Activated naive CD4-positive, alpha-beta T cell treated with anti-CD3 and anti-CD28 coated beads, Interleukin-2, amount 50 U/mL, for 72 hours (primary cell): ENCODE data around the gene FRG2B. TPM values are rescaled to one million over a fixed set of nuclear protein-coding genes. Genes with fewer than 3 reads are reported as not detected.
A peak's percentile ranks its signal among the peaks of the same experiment; 100 is the strongest.
"Not testable (repeated sequence)": the region's sequence is repeated elsewhere in the genome, so short reads cannot be mapped to it uniquely, and the experiment has no call there.

ENCODE experiments used
- ATAC-seq, 2 donors: fragments of 150-1000 bp; cut with Tn5 transposase; 2 replicates each; pipeline ENCODE4 v1.10.0; 2021; ENCODE audit warnings: mild to moderate bottlenecking in 2 of 2, moderate library complexity in 2 of 2
- DNase-seq, 2 donors: peaks; one replicate each; pipeline ENCODE4 v3.0.0; 2021 to 2022; ENCODE audit warnings: low spot score in 2 of 2
- H3K27ac Mint-ChIP-seq, 2 donors: one replicate each; pipeline ENCODE4 v1.8.0; 2022; ENCODE audit warnings: mild to moderate bottlenecking in 2 of 2, mixed read lengths in 2 of 2
- H3K36me3 Mint-ChIP-seq, 2 donors: one replicate each; pipeline ENCODE4 v1.8.0; 2022; ENCODE audit warnings: mixed read lengths in 2 of 2
- H3K9me3 Mint-ChIP-seq, 2 donors: one replicate each; pipeline ENCODE4 v1.8.0; 2022; ENCODE audit warnings: mixed read lengths in 2 of 2
- total RNA-seq, 2 donors: library from RNA; stranded (reverse); gene quantifications; one replicate each; pipeline ENCODE4 v1.2.3, GENCODE V29; 2022

Gene FRG2B
- total RNA-seq, result under 1 TPM in 1 of 2 donors, not detected in 1; 0.32 TPM

DNA sequence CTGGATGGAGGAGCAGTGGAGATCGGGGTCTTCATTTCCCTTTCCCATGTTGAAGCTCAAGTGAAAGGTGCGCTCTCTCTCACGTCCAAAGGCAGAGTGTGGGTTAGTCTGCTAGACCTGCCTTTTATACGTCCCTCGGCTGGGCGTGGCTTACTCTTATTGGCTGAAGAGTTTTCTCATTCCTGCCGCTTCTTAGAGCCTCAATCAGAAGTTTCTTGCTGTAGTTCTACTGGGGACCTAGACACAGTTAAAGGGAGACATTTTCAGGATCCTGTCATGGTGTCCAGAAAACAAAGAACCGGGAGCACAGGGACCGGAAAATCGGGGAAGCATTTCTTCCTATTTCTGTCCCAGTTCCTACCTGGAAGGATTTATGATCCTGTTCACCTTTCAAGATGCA, at the start of gene FRG2B:
FRG2B (minus strand) TSS at position 101 of the 400 bp plus-strand sequence; CDS start at position 48, 53 bp downstream.
- not testable (repeated sequence) for DNase-seq, H3K36me3 Mint-ChIP-seq, H3K27ac Mint-ChIP-seq, ATAC-seq, H3K9me3 Mint-ChIP-seq

DNA sequence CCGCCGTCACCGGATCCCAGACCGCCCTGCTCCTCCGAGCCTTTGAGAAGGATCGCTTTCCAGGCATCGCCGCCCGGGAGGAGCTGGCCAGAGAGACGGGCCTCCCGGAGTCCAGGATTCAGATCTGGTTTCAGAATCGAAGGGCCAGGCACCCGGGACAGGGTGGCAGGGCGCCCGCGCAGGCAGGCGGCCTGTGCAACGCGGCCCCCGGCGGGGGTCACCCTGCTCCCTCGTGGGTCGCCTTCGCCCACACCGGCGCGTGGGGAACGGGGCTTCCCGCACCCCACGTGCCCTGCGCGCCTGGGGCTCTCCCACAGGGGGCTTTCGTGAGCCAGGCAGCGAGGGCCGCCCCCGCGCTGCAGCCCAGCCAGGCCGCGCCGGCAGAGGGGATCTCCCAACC, 40.9 kb upstream of the FRG2B start:
- H3K27ac Mint-ChIP-seq, H3K9me3 Mint-ChIP-seq, DNase-seq, ATAC-seq, H3K36me3 Mint-ChIP-seq: not testable (repeated sequence)

DNA sequence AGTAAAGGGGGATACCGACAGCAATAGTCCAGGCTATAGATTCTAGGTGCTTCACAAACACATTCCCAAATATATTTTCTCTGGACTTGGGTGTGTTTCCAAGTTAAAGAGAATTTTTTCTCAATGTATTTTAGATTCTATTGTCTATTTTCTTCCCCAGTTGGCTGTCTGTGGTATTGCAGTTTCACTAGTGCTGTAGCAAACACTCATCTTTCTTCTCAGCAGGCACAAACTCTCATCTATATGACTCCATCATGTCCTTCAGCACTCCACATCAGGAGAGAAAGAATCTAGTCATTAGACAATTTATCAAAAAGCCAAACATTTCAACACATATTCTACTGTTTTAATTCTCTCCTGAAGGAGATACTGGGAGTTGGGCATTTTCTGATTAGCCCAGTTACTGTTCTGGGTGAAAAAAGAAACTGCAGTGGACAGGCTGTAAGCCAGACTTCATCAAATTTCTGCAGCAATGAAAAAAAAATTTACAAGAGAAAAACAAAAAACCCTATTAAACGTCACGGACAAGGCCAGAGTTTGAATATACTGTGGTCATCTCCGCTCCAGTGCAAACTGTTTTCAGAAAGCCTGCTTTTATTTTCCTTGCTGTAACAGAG, 37.1 kb upstream of the FRG2B start:
- ATAC-seq, H3K36me3 Mint-ChIP-seq: not testable (repeated sequence)

DNA sequence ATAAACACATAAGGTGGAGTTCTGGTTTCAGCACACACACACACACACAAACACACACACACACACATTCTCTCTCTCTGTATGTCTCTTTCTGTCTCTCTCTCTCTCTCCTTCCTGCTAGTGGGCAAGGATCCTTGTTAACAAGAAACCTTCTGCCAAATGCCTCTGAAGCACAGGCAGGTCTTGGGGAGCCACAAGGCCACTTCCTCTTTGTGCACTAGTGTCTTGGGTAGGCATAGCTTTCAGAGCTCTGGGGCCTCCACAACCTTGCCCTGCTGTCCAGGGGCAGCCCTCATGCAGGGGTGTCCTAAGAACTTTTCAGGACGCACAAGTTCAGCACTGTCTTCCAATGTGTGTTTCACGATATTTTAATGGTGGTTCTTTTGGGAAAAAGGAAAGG, 34.5 kb upstream of the FRG2B start:
- not testable (repeated sequence) for H3K27ac Mint-ChIP-seq, ATAC-seq, H3K9me3 Mint-ChIP-seq, H3K36me3 Mint-ChIP-seq, DNase-seq

More for the DNA sequence above, 37.1 kb upstream of the FRG2B start:
- not testable (repeated sequence) for H3K9me3 Mint-ChIP-seq, DNase-seq, H3K27ac Mint-ChIP-seq

DNA sequence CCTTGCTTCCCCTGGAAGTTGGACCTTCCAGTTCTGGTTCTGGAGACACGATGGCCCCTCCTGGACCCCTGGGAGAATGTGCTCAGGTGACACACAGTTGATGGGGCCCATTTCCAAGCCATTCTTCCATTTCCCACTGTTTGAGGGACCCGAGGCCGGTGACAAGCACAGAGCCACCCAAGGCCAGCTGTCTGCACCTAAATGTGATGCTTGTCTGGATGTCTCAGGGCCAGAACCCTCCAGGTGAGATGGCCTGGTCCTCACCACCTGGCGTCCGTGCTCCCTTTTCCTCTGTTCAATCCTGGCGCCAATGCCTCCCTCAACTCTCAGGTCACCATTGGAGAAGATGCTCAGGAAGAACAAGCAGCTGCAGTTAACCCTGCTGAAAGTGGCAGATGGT, 33.9 kb upstream of the FRG2B start:
- not testable (repeated sequence) for H3K9me3 Mint-ChIP-seq, DNase-seq, H3K27ac Mint-ChIP-seq, H3K36me3 Mint-ChIP-seq, ATAC-seq

DNA sequence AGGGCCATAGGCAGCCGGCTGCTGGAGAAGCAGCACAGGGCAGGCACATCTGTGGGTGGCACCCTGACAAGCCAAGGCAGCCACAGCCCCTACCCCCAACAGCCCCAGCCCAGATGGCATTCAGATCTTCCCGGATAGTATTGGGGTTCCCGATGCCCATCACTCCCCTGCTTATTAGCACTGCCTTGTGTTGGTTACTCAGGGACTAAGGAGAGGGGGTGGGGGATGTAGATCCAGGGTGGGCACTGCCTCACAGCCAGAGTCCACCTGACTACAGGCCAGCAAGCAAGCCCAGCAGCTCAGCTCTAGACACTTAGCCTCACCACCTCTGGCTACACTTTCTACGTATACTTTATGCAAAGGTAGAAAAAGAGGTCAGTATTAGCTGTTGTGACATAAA, 30.7 kb upstream of the FRG2B start:
- not testable (repeated sequence) for H3K27ac Mint-ChIP-seq, ATAC-seq, H3K36me3 Mint-ChIP-seq, H3K9me3 Mint-ChIP-seq, DNase-seq

DNA sequence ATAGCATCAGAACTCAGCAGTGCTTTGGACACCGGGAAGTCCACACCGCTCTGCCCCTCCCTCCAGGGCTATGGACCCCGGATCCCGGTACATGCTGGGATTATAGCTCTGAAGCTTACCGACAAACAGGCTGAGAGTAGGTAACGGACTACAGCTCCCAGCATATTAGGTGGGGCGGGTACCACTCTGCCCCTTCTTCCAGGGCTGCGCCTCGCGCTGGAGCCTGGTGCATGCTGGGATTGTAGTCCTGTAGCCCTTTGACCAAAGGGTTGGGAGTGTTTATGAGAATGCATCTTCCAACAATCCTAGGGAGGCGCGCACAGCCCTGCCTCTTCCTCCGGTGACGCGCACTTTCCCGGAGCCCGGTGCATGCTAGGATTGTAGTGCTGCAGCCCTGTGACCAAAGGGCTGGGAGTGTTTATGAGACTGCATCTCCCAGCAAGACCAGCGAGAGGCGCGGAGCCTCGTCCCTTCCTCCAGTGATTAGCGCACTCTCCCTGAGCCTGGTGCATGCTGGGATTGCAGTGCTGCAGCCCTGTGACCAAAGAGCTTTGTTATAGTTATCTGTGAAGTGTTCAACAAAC, 22.4 kb upstream of the FRG2B start:
- not testable (repeated sequence) for H3K36me3 Mint-ChIP-seq, ATAC-seq, H3K27ac Mint-ChIP-seq, DNase-seq, H3K9me3 Mint-ChIP-seq

DNA sequence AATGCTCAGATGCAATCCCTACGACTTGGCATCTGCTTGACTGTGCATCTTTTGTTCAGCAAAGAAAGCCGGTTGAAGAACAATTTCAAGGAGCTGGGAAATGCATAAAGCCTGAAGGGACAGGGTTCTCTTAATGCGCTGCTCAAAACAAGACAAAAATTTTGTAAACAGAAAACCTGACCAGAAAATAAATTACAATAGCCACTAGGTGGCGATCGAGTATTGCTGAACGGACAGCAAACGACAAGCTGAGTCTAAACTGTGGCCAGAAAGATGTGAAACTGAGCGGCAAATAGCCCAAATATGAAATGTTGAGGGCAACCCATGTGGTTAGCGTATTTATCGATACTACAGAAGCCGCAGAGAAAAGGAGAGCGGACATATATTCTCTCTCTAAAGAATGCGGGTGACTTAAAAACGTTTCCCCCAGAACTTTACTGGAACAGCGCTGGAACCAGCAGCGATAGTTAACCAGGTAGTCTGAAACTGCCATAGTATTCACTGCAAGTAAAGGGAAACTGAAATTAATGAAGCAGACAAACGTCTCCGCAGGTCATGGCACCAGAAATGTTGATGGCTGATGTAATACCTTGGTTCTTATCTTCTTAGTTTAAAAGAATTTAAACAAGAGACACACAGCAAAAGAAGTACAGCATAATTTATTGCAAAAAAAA, 20.6 kb upstream of the FRG2B start:
- not testable (repeated sequence) for H3K9me3 Mint-ChIP-seq, DNase-seq, H3K36me3 Mint-ChIP-seq, H3K27ac Mint-ChIP-seq
- peak; percentile 45 to 61 for ATAC-seq

DNA sequence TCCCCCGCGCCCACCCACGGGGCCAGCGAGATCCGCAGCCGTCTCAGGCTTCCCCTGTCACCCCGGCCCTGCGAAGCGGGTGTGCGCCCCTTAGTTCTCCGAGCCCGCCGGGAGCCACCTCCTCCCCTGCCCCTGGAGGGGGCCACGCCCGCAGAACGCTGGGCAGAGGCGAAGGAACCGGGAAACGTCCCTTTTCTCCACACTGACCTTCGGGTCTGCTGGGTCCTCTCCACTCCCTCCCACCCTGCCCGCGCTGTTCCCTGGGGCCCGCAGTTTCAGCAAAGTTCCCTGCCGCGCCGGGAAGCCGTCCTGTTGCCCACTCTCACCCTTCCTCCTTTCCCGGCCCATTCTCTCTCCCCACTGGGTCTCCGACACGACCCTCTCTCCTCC, 11.2 kb upstream of the FRG2B start:
- not testable (repeated sequence) for H3K27ac Mint-ChIP-seq, H3K36me3 Mint-ChIP-seq, DNase-seq, H3K9me3 Mint-ChIP-seq, ATAC-seq

DNA sequence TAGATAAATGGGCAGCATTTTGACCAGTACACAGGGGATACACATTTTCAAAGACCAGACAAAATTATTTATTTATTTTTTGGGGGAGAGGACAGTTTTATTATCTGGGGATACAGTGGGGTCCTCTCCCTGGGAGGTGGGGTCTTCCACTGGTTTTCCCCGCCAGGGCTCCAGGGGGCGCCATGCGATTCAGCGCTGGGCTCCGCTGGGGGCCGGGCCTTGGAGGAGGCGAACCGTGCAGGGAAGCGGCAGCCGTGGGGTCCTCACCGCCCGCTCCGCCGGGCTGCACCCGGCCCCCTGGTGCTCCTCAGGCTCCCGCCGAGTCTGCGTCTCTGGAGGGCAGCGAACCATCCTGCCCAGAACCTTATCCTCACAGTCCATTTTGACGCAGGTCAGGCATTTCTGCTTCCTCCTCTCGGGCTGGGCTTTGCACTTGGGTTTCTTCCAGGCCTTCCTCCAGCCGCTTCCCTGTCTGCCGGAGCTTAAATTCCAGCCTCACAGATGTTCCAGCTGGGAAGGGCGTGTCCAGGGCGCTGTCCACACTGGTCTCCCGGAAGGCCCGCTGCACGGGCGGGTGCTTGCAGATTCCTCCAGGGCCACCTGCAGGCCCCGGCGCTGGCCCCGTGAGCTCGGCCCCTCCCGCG, 10.7 kb upstream of the FRG2B start:
- ATAC-seq, result peak; percentile 47 to 63
- H3K27ac Mint-ChIP-seq, H3K9me3 Mint-ChIP-seq, H3K36me3 Mint-ChIP-seq, DNase-seq: not testable (repeated sequence)

DNA sequence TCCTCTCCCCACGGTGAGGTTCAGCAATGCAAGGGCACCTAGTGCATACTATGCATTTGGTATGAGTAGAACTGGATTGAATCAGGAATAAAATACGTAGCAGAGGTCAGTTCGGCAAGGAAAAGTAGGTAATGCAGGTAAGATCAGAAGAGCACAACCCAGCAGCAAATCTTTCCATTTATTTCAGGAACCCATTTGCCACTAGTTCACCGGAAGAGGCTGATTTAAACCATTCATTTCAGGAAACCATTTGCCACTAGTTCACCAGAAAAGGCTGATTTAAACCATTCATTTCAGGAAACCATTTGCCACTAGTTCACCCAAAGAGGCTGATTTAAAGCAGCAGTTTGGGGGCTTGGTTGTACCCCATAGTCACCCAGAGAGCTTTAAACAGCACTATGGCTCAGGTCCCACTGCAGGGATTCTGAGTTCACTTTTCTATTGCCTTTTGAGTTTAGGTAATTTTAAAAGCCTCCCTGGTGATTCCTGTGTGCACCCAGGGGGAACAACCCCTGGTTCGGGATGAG, 4.2 kb upstream of the FRG2B start:
- ATAC-seq, result peak in 1 of 2 donors; percentile 77
- H3K27ac Mint-ChIP-seq, H3K36me3 Mint-ChIP-seq, H3K9me3 Mint-ChIP-seq, DNase-seq: not testable (repeated sequence)

DNA sequence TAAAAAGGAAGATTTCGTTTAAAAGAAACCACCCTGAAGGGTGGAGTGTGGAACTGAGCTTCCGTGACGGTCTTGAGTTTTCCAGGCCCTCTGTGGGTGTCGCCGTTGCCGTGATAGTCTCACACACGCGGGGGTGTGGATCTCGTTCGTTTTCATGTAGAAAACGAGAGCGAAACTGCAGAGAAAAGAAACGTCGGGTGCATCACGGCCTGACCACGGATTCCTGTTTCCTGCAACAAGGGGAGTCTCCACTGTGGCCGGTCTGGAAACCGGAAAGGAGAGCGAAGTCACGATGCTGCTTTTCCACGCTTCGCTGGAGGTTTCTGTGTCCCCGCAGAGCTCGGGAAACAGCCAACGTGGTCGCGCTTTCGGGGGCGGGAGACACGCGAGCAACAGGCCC, 4.1 kb downstream of the FRG2B start:
- not testable (repeated sequence) for H3K36me3 Mint-ChIP-seq, H3K27ac Mint-ChIP-seq, H3K9me3 Mint-ChIP-seq, DNase-seq
- ATAC-seq, result peak in 1 of 2 donors; percentile 45

DNA sequence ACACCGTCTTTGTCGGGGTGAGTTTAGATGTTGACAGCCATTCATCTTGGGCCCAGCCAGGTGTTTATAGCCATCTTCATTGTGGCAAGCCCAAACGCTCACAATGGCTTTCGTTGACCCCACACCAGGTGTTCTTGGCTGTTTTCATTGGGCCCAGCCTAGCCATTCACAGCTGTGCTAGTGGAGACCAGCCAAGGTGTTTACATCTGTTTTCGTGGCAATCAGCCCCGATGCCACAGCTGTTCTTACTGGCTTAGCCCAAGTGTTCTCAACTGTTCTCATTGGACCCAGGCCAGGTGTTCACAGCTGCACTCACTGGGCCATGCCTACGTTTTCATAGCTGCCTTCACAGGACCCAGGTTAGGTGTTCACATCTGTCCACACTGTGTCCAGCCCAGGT, 7.7 kb downstream of the FRG2B start:
- H3K9me3 Mint-ChIP-seq, result no peaks in the 10 kb centered on the region
- DNase-seq, result no peak
- peaks cover 0 to 5% of the 10 kb centered on the region in 2 donors for H3K36me3 Mint-ChIP-seq
- ATAC-seq, result no peak
- H3K27ac Mint-ChIP-seq, result no peak overlapping the region

DNA sequence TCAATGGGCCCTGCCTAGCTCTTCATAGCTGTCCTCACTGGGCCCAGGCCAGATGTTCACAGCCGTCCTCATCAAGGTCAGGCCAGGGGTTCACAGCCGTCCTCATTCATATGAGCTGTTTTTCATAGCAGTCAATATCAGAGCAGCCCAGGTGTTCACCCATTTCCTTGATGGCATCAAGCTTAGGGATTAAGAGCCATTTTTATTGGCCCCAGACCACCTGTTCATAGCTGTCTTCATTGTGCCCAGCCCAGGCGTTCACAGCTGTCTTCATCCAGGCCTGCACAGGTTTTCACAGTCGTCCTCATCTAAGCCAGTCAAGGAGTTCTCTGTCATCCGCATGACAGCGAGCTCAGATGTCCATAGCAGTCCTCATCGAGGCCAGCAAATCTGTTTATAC, 9.4 kb downstream of the FRG2B start:
- no peak for ATAC-seq
- no peak overlapping the region for H3K27ac Mint-ChIP-seq
- H3K36me3 Mint-ChIP-seq, result peaks cover 0 to 5% of the 10 kb centered on the region in 2 donors
- no peaks in the 10 kb centered on the region for H3K9me3 Mint-ChIP-seq
- DNase-seq, result no peak

DNA sequence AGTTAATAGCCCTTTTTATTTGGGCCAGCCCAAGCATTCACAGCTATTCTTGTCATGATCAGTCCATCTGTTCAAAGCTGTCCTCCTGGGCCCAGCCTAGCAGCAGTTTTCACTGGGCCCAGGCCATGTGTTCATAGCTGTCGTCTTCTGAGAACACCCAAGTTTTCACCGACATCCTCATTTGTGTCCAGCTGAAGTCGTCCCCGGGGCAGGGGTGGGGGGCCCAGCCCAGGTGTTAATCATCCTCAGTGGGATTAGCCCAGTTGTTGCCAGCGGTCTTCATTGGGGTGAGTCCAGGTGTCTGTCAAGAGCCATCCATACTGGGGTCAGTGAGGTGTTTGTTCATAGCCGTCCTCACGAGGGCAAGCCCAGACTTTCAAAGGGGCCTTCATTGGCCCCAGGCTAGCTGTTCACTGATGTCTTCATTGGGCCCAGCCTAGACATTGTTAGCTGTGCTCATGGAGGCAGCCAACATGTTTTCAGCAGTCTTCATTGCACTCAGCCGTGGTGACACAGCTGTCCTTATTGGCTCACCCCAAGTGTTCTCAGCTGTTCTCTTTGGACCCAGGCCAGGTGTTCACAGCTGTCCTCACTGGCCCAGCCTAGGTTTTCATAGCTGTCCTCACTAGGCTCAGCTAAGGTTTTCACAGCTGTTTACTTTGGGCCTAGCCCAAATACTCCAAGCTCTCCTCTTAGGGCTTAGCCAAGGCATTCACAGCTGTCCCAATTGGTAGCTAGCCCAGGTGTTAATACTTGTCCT, 10.0 kb downstream of the FRG2B start:
- Mint-ChIP-seq H3K36me3 (peaks cover 0 to 9% of the 10 kb centered on the region in 2 donors), H3K9me3 (peaks cover 0 to 3% of the 10 kb centered on the region in 2 donors), H3K27ac (no peak overlapping the region)
- DNase-seq, result no peak
- no peak for ATAC-seq

DNA sequence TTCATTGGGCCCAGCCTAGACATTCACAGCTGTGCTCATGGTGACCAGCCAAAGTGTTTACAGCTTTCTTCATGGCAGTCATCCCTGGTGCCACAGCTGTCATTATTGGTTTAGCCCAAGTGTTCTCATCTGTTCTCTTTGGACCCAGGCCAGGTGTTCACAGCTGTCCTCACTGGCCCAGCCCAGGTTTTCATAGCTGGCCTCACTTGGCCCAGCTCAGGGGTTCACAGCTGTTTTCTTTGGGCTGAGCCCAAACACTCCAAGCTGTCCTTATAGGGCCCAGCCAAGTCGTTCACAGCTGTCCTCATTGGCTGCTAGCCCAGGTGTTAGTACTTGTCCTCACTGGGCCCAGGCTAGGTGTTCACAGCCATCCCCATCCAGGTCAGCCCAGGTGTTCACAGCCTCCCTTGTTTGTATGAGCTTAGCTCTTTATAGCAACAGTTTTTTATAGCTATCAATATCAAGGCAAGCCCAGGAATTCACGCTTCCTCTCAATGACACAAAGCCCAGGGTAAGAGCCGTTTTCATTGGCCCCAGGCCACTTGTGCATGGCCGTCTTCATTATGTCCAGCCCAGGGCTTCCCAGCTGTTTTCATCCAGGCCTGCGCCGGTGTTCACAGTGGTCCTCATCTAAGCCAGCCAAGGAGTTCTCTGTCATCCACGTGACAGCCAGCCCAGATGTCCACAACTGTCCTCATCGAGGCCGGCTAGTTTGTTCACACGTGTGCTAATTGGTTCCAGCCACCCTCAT, 11.6 kb downstream of the FRG2B start:
- no peak overlapping the region for H3K27ac Mint-ChIP-seq
- DNase-seq (no peak), ATAC-seq (no peak)
- H3K9me3 Mint-ChIP-seq, result peaks cover 3 to 7% of the 10 kb centered on the region in 2 donors
- H3K36me3 Mint-ChIP-seq, result peaks cover 0 to 14% of the 10 kb centered on the region in 2 donors
